NCI-H82 (cell line): ENCODE data around the gene ADGRD2.
"Not testable (repeated sequence)": the region's sequence is repeated elsewhere in the genome, so short reads cannot be mapped to it uniquely, and the experiment has no call there.

Source experiments
- DNase-seq: peaks from one replicate; lab custom pipeline; 2025; lab: John Stamatoyannopoulos, UW

ADGRD2 gene, protein sequence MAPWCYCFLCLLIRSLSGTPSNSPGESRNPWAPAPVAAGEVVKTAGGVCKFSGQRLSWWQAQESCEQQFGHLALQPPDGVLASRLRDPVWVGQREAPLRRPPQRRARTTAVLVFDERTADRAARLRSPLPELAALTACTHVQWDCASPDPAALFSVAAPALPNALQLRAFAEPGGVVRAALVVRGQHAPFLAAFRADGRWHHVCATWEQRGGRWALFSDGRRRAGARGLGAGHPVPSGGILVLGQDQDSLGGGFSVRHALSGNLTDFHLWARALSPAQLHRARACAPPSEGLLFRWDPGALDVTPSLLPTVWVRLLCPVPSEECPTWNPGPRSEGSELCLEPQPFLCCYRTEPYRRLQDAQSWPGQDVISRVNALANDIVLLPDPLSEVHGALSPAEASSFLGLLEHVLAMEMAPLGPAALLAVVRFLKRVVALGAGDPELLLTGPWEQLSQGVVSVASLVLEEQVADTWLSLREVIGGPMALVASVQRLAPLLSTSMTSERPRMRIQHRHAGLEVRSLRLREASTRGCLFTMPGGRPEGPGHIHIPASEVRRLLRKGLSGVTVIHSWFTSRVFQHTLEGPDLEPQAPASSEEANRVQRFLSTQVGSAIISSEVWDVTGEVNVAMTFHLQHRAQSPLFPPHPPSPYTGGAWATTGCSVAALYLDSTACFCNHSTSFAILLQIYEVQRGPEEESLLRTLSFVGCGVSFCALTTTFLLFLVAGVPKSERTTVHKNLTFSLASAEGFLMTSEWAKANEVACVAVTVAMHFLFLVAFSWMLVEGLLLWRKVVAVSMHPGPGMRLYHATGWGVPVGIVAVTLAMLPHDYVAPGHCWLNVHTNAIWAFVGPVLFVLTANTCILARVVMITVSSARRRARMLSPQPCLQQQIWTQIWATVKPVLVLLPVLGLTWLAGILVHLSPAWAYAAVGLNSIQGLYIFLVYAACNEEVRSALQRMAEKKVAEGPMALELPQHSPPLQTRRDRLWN

DNA sequence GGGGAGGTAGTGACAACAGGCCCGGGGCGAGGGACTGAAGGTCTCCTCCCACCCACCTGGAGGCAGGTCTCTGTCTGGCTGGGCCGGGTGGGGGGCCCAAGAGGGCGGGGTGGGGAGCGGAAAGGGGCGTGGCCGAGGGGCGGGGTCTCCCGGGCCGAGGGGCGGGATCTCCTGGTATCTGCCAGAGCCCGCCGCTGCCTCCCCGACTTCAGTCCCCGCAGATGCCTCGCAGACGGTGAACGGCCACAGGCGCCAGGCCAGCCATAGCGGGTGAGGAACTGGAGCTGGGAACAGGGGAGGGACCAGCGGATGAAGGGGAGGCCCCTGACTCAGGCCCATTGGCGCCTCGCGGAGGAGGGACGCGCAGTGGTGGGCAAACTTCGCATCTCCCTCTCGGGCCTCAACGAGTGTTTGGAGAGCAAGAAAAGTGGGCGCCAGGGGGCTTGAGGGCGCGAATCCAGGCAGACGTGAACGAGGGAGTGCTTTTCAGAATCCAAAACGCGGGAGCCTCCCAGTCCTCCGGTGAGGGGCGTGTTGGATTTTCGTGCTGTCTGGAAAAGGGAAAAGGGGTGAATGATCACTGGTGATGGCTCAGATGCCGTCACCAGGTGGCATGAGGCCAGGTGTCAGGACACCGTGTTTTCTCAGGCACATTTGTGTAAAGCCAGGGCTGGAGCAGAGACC lies at the start of gene ADGRD2:
TSS of gene ADGRD2 (plus strand) at position 211 of the 684 bp plus-strand sequence. CDS start 1,216 bp downstream, outside the sequence.
- peak; percentile 62 for DNase-seq

DNA sequence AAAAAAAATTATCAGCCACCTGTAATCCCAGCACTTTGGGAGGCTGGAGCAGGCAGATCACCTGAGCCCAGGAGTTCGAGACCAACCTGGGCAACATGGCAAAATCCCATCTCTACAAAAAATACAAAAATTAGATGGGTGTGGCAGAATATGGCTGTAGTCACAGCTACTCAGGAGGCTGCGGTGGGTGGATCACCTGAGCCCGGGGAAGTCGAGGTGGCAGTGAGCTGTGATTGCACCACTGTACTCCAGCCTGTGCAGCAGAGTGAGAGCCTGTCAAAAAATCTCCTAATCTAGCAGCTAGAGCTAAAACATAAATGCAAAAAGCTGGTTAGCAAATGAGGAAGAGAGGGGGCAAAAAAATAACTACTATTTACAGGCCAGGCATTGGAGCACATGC lies 47.0 kb upstream of the ADGRD2 start:
- DNase-seq = no peak

DNA sequence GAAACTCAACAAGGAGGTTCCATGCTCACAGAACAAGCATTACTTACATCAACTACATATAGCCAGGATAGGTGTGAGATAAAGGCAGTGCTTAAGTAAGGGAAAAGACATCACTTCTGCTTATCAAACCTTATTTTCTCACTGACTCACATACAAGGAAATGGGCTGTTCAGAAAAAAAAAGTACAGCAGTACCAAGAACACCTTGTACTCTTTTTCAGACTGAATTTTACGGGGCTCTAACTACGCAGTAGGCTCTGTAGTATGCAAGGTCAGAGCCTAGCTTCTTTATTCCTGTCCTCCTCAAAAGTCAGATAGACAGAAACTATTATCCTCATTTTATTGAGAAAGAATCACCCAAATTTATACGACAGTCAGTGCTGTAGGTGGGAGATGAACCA lies 40.8 kb upstream of the ADGRD2 start:
- DNase-seq = no peak

DNA sequence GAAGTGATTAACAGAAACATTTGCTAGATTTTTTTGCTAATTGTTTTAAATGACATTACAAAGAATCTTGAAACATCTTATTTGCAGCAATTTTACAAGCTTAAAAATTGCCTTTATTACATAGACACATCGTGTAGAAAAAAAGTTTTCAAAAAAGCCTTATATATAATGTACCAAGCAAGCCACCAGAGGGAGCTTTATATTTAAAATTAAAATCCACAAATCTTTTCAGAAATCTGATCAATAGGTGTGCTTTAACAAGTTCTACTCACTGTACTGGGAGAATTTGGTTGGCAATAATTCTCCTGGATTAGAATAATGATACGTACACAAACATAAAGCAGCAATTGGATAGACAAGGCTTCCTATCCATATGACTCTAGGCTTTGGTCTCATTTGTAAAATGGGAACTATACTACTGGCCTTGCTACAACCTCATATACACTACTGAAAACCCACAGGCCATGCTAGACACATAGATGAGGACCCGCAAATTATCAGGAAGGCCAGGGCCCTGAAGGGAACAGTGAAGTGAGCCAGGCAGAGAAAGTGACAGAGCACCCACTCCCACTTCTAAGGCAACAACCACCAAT lies 39.8 kb upstream of the ADGRD2 start:
- DNase-seq = no peak

DNA sequence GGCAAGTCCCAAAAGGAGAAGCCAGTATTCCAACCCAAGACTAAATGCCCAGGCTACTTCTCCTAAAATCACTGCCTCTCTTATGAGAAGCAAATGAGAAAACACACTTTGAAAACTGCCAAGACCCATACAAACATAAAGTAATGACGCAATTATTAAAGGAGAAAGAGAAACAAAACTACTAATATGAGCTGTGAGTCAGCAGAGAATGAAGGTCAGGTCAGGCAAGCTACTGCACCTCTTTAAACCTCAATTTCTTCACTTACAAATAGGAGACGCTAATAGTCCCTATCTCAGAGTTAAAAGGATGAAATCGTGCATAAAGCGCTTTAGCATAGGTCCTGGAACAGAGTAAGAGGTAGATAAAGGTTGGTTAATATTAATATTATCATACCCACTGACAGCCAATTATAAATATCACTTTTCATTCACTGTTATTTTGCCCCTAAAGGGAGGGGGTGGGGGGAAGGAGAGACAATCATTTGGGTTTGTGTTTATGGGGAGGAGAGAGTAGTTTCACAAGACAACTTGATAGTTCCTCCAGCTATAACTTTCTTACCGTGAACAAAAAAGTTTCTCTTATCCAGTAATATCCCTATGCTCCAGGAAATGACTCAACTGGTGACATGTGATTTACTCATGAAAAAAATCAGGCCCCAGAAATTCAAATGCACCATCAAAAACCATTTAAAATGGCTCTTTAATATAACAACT lies 38.6 kb upstream of the ADGRD2 start:
- no peak for DNase-seq

DNA sequence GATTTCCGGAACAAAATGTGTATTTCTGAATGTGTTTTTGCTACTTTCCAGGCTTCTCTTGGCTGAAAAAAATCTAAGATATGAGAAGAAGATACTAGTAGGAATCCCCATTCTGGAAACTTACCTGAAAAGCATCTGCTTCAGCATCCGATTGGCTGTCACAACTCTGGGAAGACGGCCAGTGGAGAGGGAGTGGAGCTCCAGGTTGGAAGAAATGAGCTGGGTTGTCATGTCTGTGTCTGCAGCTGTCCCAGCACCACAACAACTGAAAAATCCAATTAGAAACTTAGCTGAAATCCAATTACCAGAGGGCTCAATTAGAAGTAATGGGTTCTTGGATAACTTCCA lies 38.0 kb upstream of the ADGRD2 start:
- DNase-seq = peak; percentile 94

DNA sequence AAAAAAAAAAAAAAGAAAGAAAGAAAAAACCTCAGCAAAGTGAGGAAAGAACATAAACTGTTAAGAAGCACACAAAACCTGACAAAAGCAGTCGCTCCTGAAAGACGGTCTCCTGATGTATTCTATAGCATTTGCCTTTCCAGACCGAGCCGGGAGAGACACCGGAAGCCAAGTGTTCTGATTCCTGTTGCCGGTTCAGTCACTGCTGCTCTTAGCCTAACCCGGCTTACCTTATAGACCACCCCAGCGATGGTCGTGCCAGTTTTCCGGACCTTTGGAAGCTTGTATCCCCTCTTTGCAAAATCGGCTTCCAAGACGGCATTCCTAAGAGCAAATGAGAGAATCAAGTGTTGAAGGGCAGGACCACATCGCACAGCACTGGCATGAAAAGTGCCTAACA lies 35.6 kb upstream of the ADGRD2 start:
- peak; percentile 17 for DNase-seq

DNA sequence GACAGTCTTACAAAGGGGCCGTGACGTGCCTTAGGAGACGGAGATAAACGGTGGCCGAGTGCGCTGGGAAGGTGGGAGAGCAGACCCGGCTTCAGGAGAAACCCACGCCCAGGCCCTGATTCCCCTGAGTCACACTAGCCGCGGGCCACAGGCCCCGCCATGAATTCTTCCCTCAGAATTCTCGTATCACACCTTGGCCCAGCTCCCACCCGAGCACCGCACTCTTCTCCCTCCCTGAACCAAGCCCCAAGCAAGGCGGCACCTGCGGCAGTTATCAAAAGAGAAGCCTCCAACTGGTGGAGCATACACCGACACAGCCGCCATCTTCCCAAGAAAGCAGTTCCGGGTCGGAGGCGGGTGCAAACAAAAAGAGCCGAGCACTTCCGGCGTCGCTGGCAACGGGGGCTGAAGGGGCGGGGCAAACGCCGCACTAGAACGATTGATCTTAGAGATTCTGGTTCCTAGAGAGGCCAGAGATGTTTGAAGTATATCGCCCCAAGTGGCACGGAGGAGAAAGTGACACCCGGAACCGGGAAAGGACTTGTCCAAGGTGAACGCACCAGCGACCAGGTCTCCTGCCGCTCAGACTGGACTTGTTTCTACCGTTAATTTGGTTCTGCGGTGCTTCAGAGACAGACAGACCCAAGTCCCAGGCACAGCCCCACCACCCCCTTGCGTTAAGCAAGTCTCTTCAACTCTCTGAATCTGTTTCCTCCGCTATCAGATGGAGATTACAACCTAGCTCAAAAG lies 35.0 kb upstream of the ADGRD2 start, which contains the start of gene PSMB7:
TSS of gene PSMB7 (minus strand) at position 341 of the 750 bp plus-strand sequence. CDS start at position 324, 17 bp downstream.
- peak; percentile 99 for DNase-seq

DNA sequence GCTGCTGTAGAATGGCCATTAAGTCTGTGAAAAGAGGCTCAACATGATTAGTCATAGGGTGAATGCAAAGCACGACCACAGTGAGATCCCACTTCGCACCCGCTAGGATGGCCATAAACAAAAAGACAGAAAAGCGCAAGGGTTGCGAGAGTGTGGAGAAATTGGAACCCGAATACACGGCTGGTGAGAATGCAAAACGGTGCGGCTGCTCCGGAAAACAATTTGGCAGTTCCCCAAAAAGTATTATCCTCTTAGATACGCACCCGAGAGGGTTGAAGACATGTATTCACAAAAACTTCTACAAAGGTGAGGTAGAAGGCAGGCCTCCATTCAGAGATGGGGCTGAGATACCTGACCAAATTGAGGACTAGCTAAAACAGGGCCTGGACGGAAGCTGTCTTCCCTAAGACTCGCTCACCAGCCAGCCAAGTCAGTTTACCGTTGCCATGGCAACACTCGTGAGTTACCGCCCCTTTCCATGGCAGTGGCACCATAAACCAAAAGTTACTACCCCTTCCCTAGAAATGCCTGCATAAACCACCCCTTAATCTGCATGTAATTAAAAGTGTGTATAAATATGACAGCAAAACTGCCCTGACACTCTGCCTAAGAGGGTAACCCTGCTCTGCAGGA lies 34.3 kb upstream of the ADGRD2 start:
- peak; percentile 11 for DNase-seq

DNA sequence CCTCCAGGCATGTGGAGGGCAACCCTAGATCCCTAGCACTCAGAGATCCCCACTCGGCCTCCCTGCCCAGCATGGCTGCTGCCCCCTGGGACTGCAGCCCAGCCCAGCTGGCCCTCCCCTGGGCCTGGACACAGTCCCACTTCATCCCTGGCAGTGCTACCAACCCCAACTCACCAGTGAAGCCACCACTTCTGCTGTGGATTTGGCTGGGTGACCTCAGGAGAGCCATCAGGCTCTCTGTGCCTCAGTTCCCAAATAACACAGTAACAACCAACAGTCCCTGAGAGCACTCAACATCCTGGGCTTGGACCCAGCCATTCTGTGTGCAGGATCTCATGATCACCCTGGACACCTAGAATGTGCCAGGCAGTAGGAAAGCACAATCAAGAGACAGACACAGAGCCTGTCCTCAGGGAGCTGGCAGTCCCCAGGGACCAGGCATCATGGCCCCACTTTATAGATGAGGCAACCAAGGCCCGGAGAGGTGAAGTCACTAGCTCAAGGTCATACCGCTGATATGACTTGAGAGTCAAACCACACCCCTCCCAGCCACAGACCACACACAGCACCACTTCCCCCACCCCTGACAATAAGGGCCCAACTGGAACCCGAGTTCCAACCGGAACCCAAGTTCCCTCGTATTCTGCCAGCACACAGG lies 30.3 kb upstream of the ADGRD2 start:
- no peak for DNase-seq

DNA sequence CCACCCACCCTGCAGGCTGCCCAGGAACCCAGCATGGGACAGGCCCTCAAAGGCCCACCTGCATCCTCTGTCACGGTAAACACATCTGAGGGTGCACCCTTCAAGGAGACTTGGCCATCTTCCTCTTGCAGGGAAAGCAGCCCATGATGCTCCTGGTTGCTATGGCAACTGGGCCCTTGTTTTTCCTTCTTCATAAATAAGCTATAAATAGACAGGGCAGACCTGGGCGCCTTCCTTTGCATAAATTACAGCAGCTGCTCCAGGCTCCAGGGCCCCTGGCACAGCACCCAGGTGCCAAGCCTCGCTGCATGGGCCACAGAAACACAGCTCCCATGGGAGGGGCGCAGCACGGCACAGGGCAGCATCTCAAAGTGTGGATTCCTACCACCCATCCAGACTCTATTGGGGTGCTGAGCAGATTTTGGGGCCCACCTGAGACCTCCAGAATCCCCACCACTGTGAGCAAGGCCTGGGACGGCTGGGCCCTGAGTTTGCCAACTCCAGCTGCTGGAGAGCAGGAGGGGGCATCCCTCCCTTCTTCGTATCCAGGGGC lies 29.2 kb upstream of the ADGRD2 start:
- no peak for DNase-seq

DNA sequence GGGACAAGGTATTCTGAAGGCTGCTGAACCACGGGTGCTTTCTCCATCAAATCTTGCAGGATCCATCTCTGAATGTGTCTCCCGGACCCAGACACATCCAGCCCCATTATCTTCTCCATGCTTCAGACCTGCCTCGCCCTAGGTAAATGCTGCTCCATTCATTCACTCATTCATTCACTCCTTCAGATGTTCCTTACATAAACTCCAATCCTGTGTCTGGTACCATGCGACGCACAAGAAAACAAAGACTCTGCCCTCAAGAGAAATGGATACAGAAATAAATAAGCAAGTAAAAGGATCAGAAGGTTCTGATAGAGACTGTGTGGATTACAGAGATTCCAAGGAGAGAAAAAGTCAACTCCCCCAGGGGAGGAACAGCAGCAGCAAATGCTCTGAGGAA lies 27.1 kb upstream of the ADGRD2 start:
- DNase-seq = no peak

DNA sequence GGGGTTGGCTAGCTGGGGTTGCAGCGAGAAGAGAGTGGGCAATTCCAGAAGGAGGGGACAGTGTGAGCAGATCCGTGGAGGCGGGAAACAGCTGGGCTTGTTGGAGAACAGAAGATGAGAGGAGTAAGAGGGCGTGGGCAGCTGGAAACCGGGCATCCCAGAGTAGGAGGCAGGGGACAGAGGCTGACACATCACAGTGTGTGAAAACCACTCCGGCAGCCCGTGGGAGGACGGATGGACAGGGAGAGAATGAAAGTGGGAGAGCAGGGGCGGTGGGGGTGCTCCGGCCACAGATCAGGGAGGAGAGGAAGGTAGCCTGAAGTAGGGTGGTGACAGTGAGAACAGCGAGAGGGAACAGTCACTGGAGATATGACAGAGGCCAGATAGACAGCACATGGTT lies 26.7 kb upstream of the ADGRD2 start:
- no peak for DNase-seq

DNA sequence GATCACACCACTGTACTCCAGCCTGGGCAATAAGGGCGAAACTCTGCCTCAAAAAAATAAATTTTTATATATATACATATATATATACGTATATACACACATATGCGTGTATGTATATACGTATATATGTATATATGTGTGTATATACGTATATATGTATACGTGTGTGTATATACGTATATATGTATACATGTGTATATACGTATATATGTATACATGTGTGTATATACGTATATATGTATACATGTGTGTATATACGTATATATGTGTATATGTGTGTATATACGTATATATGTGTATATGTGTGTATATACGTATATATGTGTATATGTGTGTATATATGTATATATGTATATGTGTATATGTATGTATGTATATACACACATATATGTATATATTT lies 24.5 kb upstream of the ADGRD2 start:
- not testable (repeated sequence) for DNase-seq

DNA sequence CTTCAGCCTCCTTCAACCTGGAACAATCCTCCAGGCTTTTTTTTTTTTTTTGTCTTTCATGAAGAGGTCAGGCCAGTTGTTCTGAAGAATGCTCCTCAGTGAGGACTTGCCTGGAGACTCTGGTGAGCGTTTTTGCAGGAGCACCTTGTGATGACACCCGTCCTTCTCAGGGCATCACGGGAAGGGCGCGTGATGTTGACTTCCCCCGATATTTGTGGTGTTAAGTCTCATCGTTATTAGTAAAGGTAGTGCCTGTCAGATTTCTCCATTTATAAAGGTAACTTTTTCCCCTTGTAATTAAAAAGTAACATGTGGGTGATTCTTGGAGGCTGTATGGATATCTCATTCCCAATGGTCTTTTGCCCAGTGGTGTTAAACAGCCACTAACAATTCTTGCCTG lies 23.9 kb upstream of the ADGRD2 start:
- no peak for DNase-seq

DNA sequence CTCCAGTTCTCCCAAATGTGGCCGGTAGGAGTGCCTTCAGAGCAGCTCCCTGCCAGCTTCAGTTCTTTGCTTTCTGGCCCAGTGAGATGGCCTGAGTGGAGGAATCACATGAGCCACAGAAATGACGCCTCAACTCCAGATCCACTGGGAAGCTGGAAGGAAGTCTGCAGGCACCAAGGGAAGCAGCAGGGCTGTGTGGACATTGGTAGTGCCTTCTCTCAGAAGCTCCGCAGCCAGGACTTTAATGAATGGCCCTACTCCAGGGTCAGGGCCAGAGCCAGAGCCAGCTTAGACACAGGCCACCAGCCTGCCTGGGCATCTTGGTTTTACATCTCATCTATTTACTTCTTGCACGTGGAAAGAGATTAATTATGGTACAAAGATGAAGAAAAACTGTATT lies 23.0 kb upstream of the ADGRD2 start:
- DNase-seq = no peak

DNA sequence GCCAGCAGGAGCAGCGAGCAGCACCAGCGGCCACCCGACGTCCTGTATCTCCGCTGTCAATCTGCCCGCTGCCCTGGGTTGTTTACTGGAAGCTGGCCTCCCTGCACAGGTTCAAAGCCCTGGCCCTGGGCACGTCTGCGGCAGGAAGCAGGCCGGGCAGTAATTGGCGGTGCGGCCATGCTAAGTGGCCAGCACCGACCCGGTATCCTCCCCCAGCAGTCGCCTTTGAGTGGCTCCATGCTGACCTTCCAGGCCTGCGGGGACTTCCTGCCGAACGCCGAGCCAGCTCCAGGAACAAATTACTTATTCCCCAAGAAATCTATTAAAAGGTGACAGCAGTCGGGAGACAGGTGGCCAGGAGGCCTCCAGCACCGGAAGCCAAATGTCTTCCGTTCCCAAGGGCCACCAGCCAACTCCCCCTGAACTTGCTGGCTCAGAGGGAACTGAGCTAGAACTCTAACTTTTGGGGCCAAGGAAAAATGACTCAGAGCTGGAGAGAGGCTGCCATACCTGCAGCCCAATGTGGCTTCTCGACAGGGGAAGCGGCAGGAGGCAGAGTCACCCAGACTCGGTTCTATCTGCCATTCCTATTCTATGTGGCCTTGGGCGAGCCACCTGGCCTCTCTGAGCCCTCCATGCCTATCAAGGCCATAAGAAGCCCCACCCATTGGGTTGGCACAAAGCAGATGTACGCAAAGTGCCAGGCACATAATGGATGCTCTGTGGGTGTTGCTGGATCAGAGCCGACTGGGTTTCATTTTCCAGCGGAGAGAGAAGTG lies 21.3 kb upstream of the ADGRD2 start:
- DNase-seq = no peak

DNA sequence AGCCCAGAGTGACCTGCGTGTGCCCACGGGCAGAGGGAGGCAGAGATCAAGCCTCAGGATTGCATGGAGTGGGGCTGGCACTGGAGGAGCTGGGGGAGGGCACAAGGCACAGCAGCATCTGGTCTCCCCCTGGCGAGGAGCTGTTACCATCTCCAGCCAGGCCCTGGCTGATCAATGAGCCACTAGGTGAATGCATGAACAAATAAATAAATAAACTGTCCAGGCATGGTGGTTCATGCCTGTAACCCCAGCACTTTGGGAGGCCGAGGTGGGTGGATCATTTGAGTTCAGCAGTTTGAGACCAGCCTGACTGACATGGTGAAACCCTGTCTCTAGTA lies 20.8 kb upstream of the ADGRD2 start:
- DNase-seq = no peak

DNA sequence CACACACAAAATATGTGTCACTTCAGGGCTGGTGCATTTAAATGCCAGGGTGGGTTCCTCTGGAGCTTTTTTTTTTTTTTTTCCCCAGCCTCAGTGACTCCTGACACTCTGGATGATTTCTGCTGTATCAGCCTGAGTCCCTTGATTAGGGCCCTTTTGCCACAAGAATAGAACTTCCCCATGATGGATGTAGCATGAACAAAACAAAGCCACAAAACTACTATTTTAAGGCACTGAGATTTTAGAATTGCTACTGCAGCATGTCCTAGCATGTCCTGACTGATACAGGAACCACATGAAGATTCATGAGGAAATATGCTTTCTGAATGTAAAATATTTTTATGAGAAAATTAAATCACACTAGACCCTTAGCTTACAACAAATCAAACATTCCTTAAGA lies 13.9 kb upstream of the ADGRD2 start:
- DNase-seq = no peak
